GM12878 (cell line): ENCODE results near the gene RBP3.

Source experiments
- BCL3 ChIP-seq: IDR thresholded peaks from 2 replicates; pipeline ENCODE4 v1.6.1; 2011; ENCODE audit warnings: borderline replicate concordance, low read depth, mild to moderate bottlenecking, moderate library complexity, low read length; ENCODE audit not compliant: insufficient read depth, poor library complexity, severe bottlenecking
- FOXM1 ChIP-seq: IDR thresholded peaks from 2 replicates; pipeline ENCODE4 v1.6.1; 2012; ENCODE audit warnings: low read depth, mild to moderate bottlenecking, inconsistent platforms, low read length, moderate library complexity
- HDAC6 ChIP-seq: fragments of 200-600 bp; sonication (generic); IDR thresholded peaks from one replicate; pipeline ENCODE4 v1.8.0; 2017; ENCODE audit warnings: antibody characterized with exemption; ENCODE audit not compliant: unreplicated experiment

GRCh38 chr10:47389619-47390018 lies 41.5 kb downstream of the RBP3 start:
- TF ChIP-seq BCL3: no peak
- no peak for TF ChIP-seq FOXM1
- no peak for TF ChIP-seq HDAC6
